HTR-8/SVneo (cell line): ENCODE data around the gene SEPTIN12.

ENCODE experiments used
- DNase-seq: peaks from one replicate; pipeline ENCODE4 v3.0.0; 2011; ENCODE audit warnings: low spot score, mixed read lengths; ENCODE audit not compliant: insufficient read length
- FAIRE-seq: peaks from 2 replicates; lab custom pipeline; 2011; peaks lifted over from hg19 to GRCh38; lab: Jason Lieb, UNC

Gene SEPTIN12

DNA sequence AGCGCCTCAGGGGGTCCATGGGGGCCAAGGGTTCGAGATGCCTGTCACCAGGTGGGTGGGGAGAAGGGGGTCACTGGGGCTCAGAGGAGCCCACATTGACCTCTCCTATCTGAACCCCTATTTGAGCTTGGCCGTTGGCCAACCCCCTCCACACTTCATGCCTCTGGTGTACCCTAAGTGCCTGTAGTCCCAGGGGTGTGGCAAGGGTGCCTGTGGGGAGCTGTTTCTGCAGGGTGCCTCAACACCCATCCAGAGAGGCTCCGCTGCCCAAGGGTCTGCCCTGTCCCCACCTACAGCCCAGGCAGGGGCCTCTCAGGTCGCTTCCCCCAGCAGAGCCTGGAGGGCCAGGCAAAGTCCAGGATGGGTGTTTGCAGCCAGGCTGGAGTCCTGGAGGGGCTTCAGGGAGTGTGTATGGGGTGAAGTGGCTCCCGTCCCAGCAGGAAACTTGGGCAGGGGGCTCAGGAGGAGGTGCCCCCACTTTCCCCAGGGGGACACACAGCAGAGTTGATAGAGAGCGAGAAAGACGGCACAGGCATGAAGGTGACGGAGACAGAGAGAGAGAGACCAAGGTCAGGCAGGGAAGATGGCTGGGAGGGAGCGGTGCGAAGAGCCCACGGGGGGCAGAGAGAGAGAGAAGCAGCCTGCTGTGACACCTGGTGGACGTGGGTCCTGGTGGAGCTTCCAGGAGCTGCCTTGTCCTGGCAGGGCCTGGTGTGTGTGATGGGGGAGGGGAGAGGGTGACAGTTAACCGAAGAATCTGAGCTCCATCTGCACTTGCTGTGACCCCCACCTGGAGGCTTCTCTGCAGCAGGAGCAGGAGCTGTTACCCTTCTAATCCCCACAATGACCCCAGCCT lies at the start of gene SEPTIN12:
Gene SEPTIN12 (minus strand): TSS at position 719 of the 856 bp plus-strand sequence. CDS start 700 bp downstream, at position 19.
- no peak for FAIRE-seq
- DNase-seq: no peak

GRCh38 chr16:4836727-4837126 lies 48.6 kb upstream of the SEPTIN12 start:
- FAIRE-seq (no peak), DNase-seq (no peak)

GRCh38 chr16:4833584-4833983 lies 45.4 kb upstream of the SEPTIN12 start:
- no peak for DNase-seq
- FAIRE-seq: no peak

DNA sequence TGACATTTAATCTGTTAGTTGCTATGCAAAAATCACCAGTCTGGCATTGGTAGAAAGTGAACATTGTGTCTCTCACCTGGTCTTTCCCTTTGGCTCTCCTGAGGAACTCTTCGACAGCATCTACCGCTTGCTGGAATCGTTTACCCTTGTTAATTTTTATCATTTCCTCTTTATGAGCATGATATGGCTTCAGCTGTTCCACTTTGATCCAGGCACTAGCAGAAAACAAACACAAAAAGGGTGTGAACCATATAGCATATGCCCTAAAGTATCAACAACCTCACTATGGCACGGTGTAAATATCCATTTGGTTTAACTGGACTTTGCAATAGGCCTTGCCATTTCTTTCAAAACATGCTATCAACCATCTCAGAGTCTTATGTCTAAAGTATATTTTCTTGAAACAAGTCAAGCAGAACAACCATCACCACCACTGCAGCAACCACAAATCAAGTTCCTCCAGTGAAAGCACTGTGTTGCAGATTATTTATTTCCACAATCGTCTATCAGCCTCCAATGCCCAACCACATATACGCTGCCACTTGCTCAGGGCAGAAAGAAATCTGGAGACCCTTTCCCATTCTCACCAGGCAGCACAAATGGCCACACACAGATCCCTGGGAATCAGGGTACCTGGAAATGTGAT lies 44.7 kb upstream of the SEPTIN12 start:
- FAIRE-seq: no peak
- DNase-seq: no peak

- no peak for FAIRE-seq
- DNase-seq: no peak
These were observed 43.5 kb upstream of the SEPTIN12 start for GRCh38 chr16:4831616-4832015.

GRCh38 chr16:4830408-4830807 lies 42.3 kb upstream of the SEPTIN12 start:
- no peak for FAIRE-seq

GRCh38 chr16:4828567-4829321 lies 40.6 kb upstream of the SEPTIN12 start:
- DNase-seq (no peak), FAIRE-seq (no peak)

More at GRCh38 chr16:4830408-4830807, 42.3 kb upstream of the SEPTIN12 start:
- no peak for DNase-seq

- no peak for DNase-seq
- FAIRE-seq: no peak
These were observed 38.8 kb upstream of the SEPTIN12 start for GRCh38 chr16:4826980-4827379.

- DNase-seq (no peak), FAIRE-seq (no peak)
These were observed 38.4 kb upstream of the SEPTIN12 start for GRCh38 chr16:4826526-4826925.

GRCh38 chr16:4825196-4825595 lies 37.1 kb upstream of the SEPTIN12 start:
- DNase-seq: no peak
- FAIRE-seq: no peak

- FAIRE-seq: no peak
- DNase-seq: no peak
These were observed 32.5 kb upstream of the SEPTIN12 start for GRCh38 chr16:4820652-4821051.

- FAIRE-seq (no peak), DNase-seq (no peak)
These were observed 26.5 kb upstream of the SEPTIN12 start for GRCh38 chr16:4814542-4815173.

DNA sequence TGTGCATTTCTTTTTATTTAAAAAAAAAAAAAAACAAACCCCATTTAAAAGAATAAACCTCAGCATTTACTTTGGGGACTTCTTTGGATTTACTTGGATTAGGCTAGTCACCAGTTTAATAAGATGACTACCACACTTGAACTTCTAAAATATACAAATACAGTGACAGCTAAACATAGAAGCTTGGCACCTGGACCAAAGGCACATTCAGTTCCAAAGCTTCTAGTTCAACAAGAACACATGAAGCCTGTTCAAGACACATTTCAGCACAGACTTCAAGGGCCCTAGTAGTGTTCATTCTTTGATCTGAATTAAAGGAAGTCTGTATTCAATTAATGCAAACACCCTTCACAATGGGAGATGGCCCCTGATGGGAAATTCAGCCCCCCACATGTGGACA lies 25.9 kb upstream of the SEPTIN12 start:
- FAIRE-seq (no peak), DNase-seq (no peak)

DNA sequence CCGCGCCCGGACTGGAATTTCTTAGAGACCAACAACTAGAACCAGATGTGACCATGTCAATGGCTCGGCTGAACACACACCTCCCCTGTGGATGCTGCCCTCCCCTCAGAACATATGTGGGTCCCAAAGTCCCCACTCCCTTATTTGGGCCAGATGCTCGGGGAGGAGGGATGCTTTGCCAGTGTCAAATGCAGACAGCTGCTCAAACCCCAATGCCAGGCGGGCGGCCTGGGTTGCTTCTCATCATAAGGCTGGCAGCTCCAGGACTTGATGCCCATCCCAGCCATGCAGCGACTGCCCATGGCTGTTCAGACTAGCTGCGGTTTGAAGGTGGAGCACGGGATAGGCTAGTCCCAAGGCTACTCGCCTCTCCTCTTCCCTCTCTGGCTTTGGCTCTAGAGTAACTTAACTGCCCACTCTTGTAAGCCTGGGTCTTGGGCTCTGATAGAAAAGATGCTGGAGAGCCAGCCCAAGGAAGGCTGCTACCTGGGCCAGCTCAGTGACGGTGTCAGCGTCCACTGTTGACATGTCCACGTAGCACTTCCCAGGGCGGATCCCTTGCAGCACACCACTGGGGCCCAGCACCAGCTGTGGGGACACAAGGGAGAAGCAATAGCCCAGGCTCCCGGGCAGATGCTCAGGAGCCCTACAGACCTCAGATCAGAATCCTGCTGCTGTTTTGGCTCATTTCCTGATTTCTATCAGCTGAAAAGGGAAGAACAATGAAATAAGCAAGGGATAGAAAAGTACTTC lies 25.3 kb upstream of the SEPTIN12 start:
- no peak for FAIRE-seq
- DNase-seq: no peak

GRCh38 chr16:4811773-4812172 lies 23.6 kb upstream of the SEPTIN12 start:
- DNase-seq (no peak), FAIRE-seq (no peak)

GRCh38 chr16:4811242-4811641 lies 23.1 kb upstream of the SEPTIN12 start:
- DNase-seq (no peak), FAIRE-seq (no peak)

- FAIRE-seq: no peak
- DNase-seq: no peak
These were observed 18.1 kb upstream of the SEPTIN12 start for GRCh38 chr16:4806280-4806679.

DNA sequence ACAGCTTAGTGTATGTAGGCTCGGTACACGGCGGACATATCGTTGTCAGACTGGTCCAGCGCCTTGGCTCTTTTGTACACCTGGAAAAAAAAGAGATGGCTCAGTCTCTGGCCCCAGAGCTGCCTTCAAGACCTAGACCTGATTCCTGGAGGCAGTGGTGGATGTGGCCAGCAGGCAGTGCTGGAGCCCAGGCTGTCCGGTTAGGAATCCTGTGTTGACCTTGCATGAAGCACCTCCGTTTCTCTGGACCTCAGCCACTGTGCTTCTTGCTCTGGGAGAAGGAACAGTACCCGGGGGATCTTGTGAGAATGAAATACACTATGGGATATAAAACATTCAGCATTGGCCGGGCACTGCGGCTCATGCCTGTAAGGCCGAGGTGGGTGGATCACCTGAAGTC lies 17.1 kb upstream of the SEPTIN12 start:
- DNase-seq (no peak), FAIRE-seq (no peak)

GRCh38 chr16:4803898-4804762 lies 16.0 kb upstream of the SEPTIN12 start:
- DNase-seq (no peak), FAIRE-seq (no peak)
